RWPE2 (cell line): Measurements from ENCODE around the gene CEP85L.

Experiments used
- ATAC-seq: fragments of 200-7000 bp; cut with Tn5 transposase; 3 replicates; pipeline ENCODE4 v1.9.1; 2021; ENCODE audit warnings: low read depth
- DNase-seq: peaks from one replicate; pipeline ENCODE4 v3.0.0-alpha.2; 2020; ENCODE audit warnings: low spot score
- H3K27ac ChIP-seq: fragments of 450-650 bp; 2 replicates; pipeline ENCODE4 v1.5.1; 2017; ENCODE audit warnings: mild to moderate bottlenecking; ENCODE audit not compliant: poor library complexity, severe bottlenecking
- H3K27me3 ChIP-seq: fragments of 250-450 bp; sonication (Bioruptor Pico); 2 replicates; pipeline ENCODE4 v1.5.1; 2021; ENCODE audit warnings: mild to moderate bottlenecking, moderate library complexity; ENCODE audit not compliant: insufficient read depth, poor library complexity, severe bottlenecking
- H3K36me3 ChIP-seq: fragments of 250-450 bp; sonication (Bioruptor Pico); 2 replicates; pipeline ENCODE4 v1.5.1; 2020; ENCODE audit warnings: low read depth, mild to moderate bottlenecking, moderate library complexity
- H3K4me1 ChIP-seq: fragments of 250-450 bp; sonication (Bioruptor Pico); 2 replicates; pipeline ENCODE4 v1.5.1; 2021; ENCODE audit warnings: mild to moderate bottlenecking, moderate library complexity; ENCODE audit not compliant: insufficient read depth, poor library complexity, severe bottlenecking
- H3K4me3 ChIP-seq: fragments of 250-450 bp; sonication (Bioruptor Pico); 2 replicates; pipeline ENCODE4 v1.5.1; 2021; ENCODE audit warnings: mild to moderate bottlenecking, moderate library complexity; ENCODE audit not compliant: severe bottlenecking
- H3K9me3 ChIP-seq: fragments of 250-450 bp; sonication (Bioruptor Pico); 2 replicates; pipeline ENCODE4 v1.5.1; 2021; ENCODE audit warnings: mild to moderate bottlenecking, moderate library complexity; ENCODE audit not compliant: severe bottlenecking
- CTCF ChIP-seq: fragments of 450-650 bp; IDR thresholded peaks from one replicate; pipeline ENCODE4 v1.5.1; 2017; ENCODE audit warnings: mild to moderate bottlenecking, moderate library complexity; ENCODE audit not compliant: poor library complexity, severe bottlenecking

Gene CEP85L

GRCh38 chr6:118559659-118560058 lies 91.7 kb downstream of the CEP85L start:
- Histone ChIP-seq H3K36me3 (peaks cover 5% of the 10 kb centered on the region; the same call in 1 of the 2 replicates), H3K4me3 (no peak overlapping the region), H3K27ac (no peak overlapping the region), H3K27me3 (no peaks in the 10 kb centered on the region), H3K4me1 (no peaks in the 10 kb centered on the region), H3K9me3 (no peaks in the 10 kb centered on the region)
- no peak for ATAC-seq
- no peak for DNase-seq
- TF ChIP-seq CTCF: no peak

- H3K27ac ChIP-seq: no peak overlapping the region
- no peak for ATAC-seq
Measured at GRCh38 chr6:118558464-118559217, 92.8 kb downstream of the CEP85L start.

GRCh38 chr6:118554698-118555097 lies 96.7 kb downstream of the CEP85L start:
- ATAC-seq (no peak), DNase-seq (no peak)
- Histone ChIP-seq H3K27ac (no peak overlapping the region), H3K36me3 (no peaks in the 10 kb centered on the region), H3K9me3 (no peaks in the 10 kb centered on the region), H3K4me3 (no peak overlapping the region), H3K27me3 (no peaks in the 10 kb centered on the region), H3K4me1 (peaks cover 8% of the 10 kb centered on the region)
- no peak for TF ChIP-seq CTCF

More at GRCh38 chr6:118558464-118559217, 92.8 kb downstream of the CEP85L start:
- TF ChIP-seq CTCF: no peak
- no peak for DNase-seq
- Histone ChIP-seq H3K4me1 (no peaks in the 10 kb centered on the region), H3K9me3 (no peaks in the 10 kb centered on the region), H3K36me3 (no peaks in the 10 kb centered on the region), H3K4me3 (no peak overlapping the region), H3K27me3 (no peaks in the 10 kb centered on the region)

GRCh38 chr6:118553132-118553531 lies 98.3 kb downstream of the CEP85L start:
- Histone ChIP-seq H3K4me3 (no peak overlapping the region), H3K4me1 (peaks cover 8% of the 10 kb centered on the region), H3K27me3 (no peaks in the 10 kb centered on the region), H3K27ac (no peak overlapping the region), H3K9me3 (no peaks in the 10 kb centered on the region), H3K36me3 (no peaks in the 10 kb centered on the region)
- DNase-seq: no peak
- no peak for TF ChIP-seq CTCF
- no peak for ATAC-seq
